ENCODE measurements around the gene S1PR5. TPM values are rescaled to one million over a fixed set of nuclear protein-coding genes. Genes with fewer than 3 reads are reported as not detected.
"Not testable (repeated sequence)": the region's sequence is repeated elsewhere in the genome, so short reads cannot be mapped to it uniquely, and the experiment has no call there.

The S1PR5 gene
- total RNA-seq, 1 donor from 2014 or later = 0.13 TPM

DNA sequence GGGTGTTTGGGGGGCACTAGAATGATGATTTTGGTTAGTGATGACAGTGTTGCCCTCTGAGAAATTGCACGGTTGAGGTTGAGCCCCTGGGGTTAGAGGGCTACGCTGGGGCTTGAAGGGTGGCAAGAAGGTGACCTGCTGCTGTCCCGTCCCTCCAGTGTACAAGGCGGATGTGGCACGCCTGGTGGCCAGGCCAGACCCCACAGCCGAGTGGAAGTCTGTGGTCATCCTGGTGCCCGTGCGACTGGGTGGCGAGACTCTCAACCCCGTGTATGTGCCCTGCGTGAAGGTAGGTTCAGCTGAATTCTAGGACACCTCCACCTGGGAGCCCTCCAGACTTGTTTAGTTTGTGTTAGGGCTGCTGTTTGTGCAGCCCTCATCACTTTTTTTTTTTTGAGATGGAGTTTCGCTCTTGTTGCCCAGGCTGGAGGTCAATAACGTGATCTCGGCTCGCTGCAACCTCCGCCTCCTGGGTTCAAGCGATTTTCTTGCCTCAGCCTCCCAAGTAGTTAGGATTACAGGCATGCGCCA, 31.6 kb upstream of the S1PR5 start:
- ATAC-seq (ENCODE audit: poor library complexity) (no peak), DNase-seq (no peak)
- intact Hi-C loops (cut with DNase I) = no loop called here

GRCh38 chr19:10546817-10547216, 29.6 kb upstream of the S1PR5 start:
- DNase-seq (no peak), ATAC-seq (ENCODE audit: poor library complexity) (no peak)
- intact Hi-C loops (cut with DNase I) = no loop called here

DNA sequence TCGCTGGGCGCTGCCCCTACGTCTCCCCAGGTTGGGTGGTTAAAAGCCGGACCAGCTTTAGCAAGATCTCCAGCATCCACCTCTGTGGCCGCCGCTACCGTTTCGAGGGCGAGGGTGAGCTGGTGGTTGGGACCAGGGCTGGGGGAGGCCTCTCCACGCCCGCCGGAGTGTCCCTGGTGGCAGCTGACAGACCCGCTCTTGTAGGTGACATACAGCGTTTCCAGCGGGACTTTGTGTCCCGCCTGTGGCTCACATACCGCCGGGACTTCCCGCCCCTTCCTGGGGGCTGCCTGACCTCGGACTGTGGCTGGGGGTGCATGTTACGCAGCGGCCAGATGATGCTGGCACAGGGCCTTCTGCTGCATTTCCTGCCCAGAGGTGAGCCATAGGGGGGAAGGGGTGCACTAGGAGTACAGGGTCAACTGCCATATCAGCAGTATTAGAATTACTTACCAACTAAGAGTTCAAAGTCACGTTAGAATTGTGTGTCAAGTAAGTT, 27.6 kb upstream of the S1PR5 start:
- DNase-seq (no peak), ATAC-seq (ENCODE audit: poor library complexity) (no peak)
- intact Hi-C loops (cut with DNase I) = no loop called here

DNA sequence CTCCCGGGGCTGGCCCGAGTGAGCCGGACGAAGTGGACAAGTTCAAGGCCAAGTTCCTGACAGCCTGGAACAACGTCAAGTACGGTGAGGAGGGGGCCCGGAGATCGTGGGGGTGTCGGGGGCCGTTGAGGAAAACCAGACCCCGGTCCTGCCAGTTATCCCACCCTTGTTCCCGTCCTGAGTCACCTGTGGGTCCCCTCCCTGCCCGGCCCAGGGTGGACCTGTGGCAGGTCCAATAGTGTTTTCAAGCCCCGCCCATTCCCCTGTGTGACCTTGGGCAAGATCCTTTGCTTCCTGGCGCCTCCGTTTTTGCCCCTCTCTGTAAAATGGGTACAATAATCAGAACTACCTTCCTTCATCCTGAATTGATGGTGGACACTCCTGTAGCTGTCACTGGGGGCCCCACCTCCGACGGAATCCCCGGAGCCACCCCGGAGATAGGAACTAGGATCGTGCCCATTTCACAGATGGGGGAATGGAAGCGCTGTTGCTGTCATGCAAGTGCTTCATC, 27.1 kb upstream of the S1PR5 start:
- intact Hi-C loops (cut with DNase I) = no loop called here

DNA sequence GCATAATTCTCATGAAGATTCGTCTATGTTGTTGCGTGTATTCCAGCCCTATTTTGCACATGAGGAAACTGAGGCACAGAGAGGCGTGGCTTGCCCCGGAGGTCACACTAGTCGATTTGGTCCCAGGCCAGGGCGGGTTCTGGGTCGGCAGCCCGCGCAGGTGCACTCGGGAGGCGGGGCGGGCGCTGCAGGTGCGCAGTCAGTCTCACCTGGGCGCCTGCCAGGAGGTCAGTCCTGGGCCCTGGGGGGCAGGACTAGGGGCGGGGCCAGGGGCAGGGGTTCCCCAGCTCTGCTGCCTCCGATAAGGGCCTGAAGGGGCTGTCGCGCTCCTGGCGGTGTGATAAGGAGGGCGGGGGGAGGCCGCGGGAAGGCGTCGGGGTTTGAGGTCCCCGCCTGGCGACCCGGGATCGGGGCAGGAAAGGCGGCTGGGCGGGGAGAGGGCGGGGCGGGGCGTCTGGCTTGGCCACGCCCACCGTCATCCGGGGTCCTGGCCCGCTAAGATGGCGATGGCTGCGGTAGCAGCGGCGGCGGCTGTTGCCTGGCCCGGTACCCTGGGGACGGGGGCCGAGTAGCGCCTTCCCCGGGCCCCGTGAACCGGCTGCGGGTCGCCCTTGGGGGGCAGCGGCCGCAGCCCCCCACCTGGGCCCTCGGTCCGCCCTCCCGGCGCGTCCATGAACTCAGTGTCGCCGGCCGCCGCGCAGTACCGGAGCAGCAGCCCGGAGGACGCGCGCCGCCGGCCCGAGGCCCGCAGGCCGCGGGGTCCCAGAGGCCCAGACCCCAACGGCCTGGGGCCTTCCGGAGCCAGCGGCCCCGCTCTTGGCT, 26.4 kb upstream of the S1PR5 start, which contains the start of gene ATG4D:
ATG4D (plus strand) TSS at position 485 of the 822 bp plus-strand sequence; CDS start at position 672, 187 bp downstream.
- DNase-seq (peak; percentile 87), ATAC-seq (ENCODE audit: poor library complexity) (peak; percentile 94)
- intact Hi-C loops (cut with DNase I) = no loop called here

More for the DNA sequence above, 27.1 kb upstream of the S1PR5 start:
- DNase-seq (no peak), ATAC-seq (ENCODE audit: poor library complexity) (peak; percentile 38)

GRCh38 chr19:10543059-10543419, 25.8 kb upstream of the S1PR5 start:
- no peak for ATAC-seq (ENCODE audit: poor library complexity)
- DNase-seq = no peak
- intact Hi-C loops (cut with DNase I) = no loop called here

GRCh38 chr19:10539016-10539415, 21.8 kb upstream of the S1PR5 start:
- DNase-seq; ATAC-seq (ENCODE audit: poor library complexity); intact Hi-C loops (cut with DNase I): not testable (repeated sequence)

DNA sequence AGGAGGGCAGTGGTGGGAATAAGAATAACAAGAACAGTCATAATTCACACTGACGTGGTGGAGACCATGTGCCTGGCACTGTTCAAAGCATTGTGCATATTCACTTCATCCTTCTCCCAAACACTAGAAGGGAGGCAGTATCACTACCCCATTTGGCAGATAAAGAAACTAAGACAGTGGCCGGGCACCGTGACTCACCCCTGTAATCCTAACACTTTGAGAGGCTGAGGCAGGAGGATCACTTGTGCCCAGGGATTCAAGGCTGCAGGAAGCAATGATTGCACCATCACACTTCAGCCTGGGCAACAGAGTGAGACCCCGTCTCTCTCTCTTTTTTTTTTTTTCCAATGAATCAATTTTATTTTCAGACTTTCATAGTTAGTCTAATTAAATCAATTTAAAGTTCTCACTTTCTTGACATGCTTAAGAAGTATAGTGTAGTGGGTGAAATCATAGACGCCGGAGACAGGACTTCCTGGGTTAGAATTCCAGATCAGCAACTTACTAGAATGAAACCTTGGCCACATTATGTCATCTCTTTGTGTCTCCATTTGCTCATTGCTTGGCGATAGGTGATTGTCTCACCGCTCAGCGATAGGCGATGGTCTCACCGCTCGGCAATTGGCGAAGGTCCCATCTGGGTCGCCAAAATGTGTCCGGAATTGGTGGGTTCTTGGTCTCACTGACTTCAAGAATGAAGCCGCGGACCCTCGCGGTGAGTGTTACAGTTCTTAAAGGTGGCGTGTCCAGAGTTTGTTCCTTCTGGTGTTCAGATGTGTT, 21.1 kb upstream of the S1PR5 start:
- intact Hi-C loops (cut with DNase I) = no loop called here
- ATAC-seq (ENCODE audit: poor library complexity) (no peak), DNase-seq (no peak)

- ATAC-seq (ENCODE audit: poor library complexity) (no peak), DNase-seq (no peak)
- intact Hi-C loops (cut with DNase I) = no loop called here
These were observed 20.4 kb upstream of the S1PR5 start for GRCh38 chr19:10537668-10538067.

- intact Hi-C loops (cut with DNase I) = no loop called here
- ATAC-seq (ENCODE audit: poor library complexity) = no peak
- no peak for DNase-seq
These were observed 18.4 kb upstream of the S1PR5 start for GRCh38 chr19:10535613-10536012.

- ATAC-seq (ENCODE audit: poor library complexity) (no peak), DNase-seq (no peak)
- intact Hi-C loops (cut with DNase I) = no loop called here
These were observed 16.6 kb upstream of the S1PR5 start for GRCh38 chr19:10533646-10534386.

DNA sequence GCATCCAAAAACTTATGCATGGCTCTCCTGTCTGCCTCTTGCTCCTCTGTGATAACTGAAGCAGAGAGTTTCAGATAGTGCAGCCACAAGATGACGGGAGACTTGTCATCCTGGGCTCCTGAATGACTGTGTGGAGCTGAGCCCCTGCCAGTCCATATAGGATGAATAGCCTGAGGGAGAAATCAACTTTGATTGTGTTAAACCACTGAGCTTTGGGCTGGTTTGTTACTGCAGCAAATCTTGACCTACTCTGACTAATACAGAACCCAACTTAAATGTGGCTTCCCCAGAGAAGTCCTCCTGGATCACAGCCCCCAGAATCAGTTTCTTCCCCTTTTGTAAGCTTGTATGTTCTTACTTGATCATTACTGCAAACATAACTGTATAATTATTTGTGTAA, 15.2 kb upstream of the S1PR5 start:
- intact Hi-C loops (cut with DNase I) = no loop called here
- DNase-seq (no peak), ATAC-seq (ENCODE audit: poor library complexity) (no peak)

GRCh38 chr19:10526887-10527286, 9.6 kb upstream of the S1PR5 start:
- ATAC-seq (ENCODE audit: poor library complexity); DNase-seq; intact Hi-C loops (cut with DNase I): not testable (repeated sequence)

- intact Hi-C loops (cut with DNase I) = no loop called here
- ATAC-seq (ENCODE audit: poor library complexity) = no peak
- no peak for DNase-seq
These were observed 8.4 kb upstream of the S1PR5 start for GRCh38 chr19:10525636-10526035.

DNA sequence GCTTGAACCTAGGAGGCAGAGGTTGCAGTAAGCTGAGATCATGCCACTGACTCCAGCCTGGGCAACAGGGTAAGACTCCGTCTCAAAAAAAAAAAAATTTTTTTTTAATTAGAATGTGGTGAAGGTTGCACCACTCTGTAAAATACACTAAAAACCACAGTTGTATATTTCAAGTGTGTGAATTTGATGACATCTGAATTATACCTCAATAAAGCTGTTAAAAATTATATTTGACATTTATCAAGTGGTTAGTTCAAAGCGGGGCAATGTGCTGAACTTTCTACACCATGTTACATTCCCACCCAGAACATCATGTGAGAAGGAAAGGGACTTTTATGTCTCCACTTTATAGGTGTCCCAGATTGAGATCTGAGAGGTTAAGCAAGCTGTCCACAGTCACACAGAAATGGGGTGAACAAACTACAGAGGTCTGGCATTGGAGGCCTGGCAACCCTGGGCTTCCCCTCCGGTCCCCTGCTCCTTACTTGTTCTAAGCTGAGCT, 5.9 kb upstream of the S1PR5 start:
- no peak for DNase-seq
- no peak for ATAC-seq (ENCODE audit: poor library complexity)
- intact Hi-C loops (cut with DNase I) = no loop called here

- ATAC-seq (ENCODE audit: poor library complexity) (no peak), DNase-seq (no peak)
- intact Hi-C loops (cut with DNase I) = no loop called here
These were observed 4.4 kb upstream of the S1PR5 start for GRCh38 chr19:10521461-10522171.

GRCh38 chr19:10520652-10521318, 3.5 kb upstream of the S1PR5 start:
- ATAC-seq (ENCODE audit: poor library complexity) = no peak
- intact Hi-C loops (cut with DNase I) = no loop called here
- DNase-seq = no peak

All from Right ventricle myocardium superior (tissue), 1 donor.